ENCODE results near the gene ZNF20.

DNA sequence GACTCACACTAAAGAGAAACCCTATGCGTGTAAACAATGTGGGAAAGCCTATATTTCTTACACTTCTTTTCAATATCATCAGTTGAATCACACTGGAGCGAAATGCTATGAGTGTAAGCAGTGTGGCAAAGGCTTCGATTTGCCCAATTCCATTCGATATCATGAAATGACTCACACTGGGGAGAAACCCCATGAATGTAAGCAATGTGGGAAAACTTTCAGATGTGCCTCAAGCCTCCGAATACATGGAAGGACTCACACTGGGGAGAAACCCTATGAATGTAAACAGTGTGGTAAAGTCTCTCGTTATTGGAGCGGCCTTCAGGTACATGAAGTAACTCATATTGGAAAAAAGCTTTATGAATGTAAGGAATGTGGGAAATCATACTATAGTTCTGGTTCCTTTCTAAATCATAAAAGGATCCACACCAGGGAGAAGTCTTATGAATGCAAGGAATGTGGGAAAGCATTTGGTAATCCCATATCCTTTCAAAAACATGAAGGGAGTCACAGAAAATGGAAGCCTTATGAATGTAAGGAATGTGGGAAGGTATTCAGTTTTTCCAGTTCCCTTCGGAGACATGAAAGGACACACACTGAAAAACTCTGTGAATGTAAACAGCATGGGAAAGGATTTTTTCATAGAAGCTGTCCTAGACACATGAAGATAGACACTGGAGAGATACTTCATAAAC lies 28.1 kb downstream of the ZNF20 start:
- TF ChIP-seq, protein P1, sequence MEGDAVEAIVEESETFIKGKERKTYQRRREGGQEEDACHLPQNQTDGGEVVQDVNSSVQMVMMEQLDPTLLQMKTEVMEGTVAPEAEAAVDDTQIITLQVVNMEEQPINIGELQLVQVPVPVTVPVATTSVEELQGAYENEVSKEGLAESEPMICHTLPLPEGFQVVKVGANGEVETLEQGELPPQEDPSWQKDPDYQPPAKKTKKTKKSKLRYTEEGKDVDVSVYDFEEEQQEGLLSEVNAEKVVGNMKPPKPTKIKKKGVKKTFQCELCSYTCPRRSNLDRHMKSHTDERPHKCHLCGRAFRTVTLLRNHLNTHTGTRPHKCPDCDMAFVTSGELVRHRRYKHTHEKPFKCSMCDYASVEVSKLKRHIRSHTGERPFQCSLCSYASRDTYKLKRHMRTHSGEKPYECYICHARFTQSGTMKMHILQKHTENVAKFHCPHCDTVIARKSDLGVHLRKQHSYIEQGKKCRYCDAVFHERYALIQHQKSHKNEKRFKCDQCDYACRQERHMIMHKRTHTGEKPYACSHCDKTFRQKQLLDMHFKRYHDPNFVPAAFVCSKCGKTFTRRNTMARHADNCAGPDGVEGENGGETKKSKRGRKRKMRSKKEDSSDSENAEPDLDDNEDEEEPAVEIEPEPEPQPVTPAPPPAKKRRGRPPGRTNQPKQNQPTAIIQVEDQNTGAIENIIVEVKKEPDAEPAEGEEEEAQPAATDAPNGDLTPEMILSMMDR (conservative IDR thresholded peaks at IDR 0.05): no peak
- TF ChIP-seq EZH2 (IDR thresholded peaks at IDR 0.05; ENCODE audit: low read depth): no peak

Measured in PC-9 (cell line).